ENCODE data around the gene SNTG2. TPM values are rescaled to one million over a fixed set of nuclear protein-coding genes. Genes with fewer than 3 reads are reported as not detected.

SNTG2 gene
- total RNA-seq, 4 donors from 2014 or later, result 0.99 to 3.9 (median 2.3) TPM

DNA sequence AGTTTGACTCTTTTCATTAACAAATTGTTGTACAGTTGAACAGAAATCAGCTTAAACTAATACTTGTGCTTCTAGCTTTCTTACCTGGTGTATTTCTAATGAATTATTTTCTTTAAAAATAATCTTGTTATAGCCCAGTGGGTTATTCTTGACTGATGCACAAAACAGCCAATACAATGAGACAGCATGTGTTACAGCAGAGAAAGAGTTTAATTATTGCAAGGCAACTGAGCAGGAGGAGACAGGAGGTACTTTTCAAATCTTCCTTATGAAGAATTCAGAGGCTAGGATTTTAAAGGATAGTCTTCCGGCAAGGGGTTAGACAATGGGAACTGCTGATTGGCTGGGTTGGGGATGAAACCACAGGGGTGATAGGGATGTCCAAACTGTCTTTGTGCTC, 398.1 kb downstream of the SNTG2 start:
- TF ChIP-seq POLR2AphosphoS5 (IDR thresholded peaks at IDR 0.05) (no peak), POLR2A (IDR thresholded peaks at IDR 0.05) (no peak), EP300 (IDR thresholded peaks at IDR 0.05) (no peak)
- TF ChIP-seq, protein P1, sequence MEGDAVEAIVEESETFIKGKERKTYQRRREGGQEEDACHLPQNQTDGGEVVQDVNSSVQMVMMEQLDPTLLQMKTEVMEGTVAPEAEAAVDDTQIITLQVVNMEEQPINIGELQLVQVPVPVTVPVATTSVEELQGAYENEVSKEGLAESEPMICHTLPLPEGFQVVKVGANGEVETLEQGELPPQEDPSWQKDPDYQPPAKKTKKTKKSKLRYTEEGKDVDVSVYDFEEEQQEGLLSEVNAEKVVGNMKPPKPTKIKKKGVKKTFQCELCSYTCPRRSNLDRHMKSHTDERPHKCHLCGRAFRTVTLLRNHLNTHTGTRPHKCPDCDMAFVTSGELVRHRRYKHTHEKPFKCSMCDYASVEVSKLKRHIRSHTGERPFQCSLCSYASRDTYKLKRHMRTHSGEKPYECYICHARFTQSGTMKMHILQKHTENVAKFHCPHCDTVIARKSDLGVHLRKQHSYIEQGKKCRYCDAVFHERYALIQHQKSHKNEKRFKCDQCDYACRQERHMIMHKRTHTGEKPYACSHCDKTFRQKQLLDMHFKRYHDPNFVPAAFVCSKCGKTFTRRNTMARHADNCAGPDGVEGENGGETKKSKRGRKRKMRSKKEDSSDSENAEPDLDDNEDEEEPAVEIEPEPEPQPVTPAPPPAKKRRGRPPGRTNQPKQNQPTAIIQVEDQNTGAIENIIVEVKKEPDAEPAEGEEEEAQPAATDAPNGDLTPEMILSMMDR (IDR thresholded peaks at IDR 0.05), result no peak
- peaks cover 15% of the 10 kb centered on the region for H3K9me3 ChIP-seq
- WGBS, result 96% methylated on average over 1 of the region's 1 CpG

DNA sequence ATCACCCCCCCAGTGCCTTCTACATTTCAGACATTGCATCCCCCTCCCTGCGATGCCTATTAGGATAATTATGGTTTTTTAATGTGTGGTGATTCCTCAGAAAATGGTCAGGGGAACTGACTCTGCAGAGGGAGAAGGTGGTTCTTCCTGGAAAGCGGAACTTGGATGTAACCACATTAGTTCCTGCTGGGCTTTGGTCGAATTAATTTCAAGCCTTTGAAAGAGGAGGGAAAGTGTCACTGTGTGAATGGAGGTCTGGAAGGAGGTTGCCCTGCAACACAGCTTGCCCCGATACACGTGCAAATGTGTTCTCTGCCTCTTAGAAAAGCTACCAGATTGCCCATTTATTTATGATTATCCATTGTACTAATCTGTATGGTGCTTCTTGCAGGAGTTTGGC, 399.5 kb downstream of the SNTG2 start:
- TF ChIP-seq POLR2AphosphoS5 (IDR thresholded peaks at IDR 0.05) (no peak), POLR2A (IDR thresholded peaks at IDR 0.05) (no peak)
- no peaks in the 10 kb centered on the region for H3K27me3 ChIP-seq
- no peak overlapping the region for H3K4me3 ChIP-seq
- DNase-seq (ENCODE audit: low spot score in 2 of 2), result no peak
- 63% methylated on average over 5 of the region's 5 CpGs for WGBS
- H3K27ac ChIP-seq, result no peak overlapping the region
- H3K4me1 ChIP-seq, result no peaks in the 10 kb centered on the region
- peaks cover 15% of the 10 kb centered on the region for H3K9me3 ChIP-seq
- no peaks in the 10 kb centered on the region for H3K36me3 ChIP-seq

More for the DNA sequence above, 398.1 kb downstream of the SNTG2 start:
- Histone ChIP-seq H3K4me1 (no peaks in the 10 kb centered on the region), H3K36me3 (no peaks in the 10 kb centered on the region), H3K27ac (no peak overlapping the region), H3K4me3 (no peak overlapping the region), H3K27me3 (no peaks in the 10 kb centered on the region)
- no peak for DNase-seq (ENCODE audit: low spot score in 2 of 2)

DNA sequence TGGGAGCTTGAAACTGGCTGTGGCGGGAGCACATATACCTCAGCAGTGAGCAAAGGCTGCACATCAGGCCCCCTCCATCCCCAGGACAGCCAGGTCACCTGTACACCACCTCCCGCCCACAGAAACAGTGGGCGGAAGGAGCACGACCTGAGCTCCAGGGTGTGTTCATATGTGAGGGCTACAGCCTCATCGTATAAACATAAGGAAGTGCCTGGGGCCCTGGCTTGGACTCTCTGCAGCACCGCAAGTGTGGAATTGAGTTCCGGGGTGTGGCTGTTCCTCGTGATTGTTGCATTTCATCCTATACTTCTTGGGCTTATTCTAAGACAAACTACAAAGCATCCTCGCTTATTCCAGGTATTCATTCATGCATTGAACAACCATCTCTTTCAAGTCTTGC, 402.5 kb downstream of the SNTG2 start:
- no peak overlapping the region for H3K4me3 ChIP-seq
- no peak overlapping the region for H3K27ac ChIP-seq

DNA sequence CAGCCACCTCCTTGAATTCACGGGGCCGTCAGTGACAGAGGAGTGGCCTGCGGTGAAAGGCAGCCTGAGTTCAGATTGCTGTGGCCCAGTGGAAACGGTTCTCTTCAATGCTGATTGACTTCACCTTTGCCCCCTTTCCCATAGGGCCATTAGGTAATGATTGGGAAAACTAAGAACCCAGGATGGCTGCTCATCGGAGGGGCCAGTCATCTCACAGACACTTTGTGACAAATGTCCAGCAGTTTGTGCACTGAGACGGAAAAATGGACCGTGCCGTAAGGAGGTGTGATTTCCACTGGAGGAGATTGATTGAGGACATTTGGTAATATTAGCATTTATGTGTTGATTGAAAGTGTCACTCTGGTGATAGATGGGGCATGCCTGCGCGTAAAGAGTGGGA, 402.9 kb downstream of the SNTG2 start:
- Histone ChIP-seq H3K36me3 (no peaks in the 10 kb centered on the region), H3K9me3 (peaks cover 4% of the 10 kb centered on the region), H3K27me3 (no peaks in the 10 kb centered on the region), H3K27ac (no peak overlapping the region), H3K4me1 (no peaks in the 10 kb centered on the region), H3K4me3 (no peak overlapping the region)
- no peak for DNase-seq (ENCODE audit: low spot score in 2 of 2)
- WGBS, result 89% methylated on average over 10 of the region's 10 CpGs
- TF ChIP-seq, protein P1 (IDR thresholded peaks at IDR 0.05), result no peak
- TF ChIP-seq EP300 (IDR thresholded peaks at IDR 0.05) (no peak), POLR2A (IDR thresholded peaks at IDR 0.05) (no peak), POLR2AphosphoS5 (IDR thresholded peaks at IDR 0.05) (no peak)

More for the DNA sequence above, 402.5 kb downstream of the SNTG2 start:
- H3K4me1 ChIP-seq, result no peaks in the 10 kb centered on the region
- no peak for DNase-seq (ENCODE audit: low spot score in 2 of 2)
- no peaks in the 10 kb centered on the region for H3K36me3 ChIP-seq
- H3K27me3 ChIP-seq, result no peaks in the 10 kb centered on the region
- 64% methylated on average over 8 of the region's 9 CpGs for WGBS
- peaks cover 8% of the 10 kb centered on the region for H3K9me3 ChIP-seq
- TF ChIP-seq, protein P1 (IDR thresholded peaks at IDR 0.05), result no peak
- TF ChIP-seq POLR2AphosphoS5 (IDR thresholded peaks at IDR 0.05), result no peak
- TF ChIP-seq POLR2A (IDR thresholded peaks at IDR 0.05), result no peak
- TF ChIP-seq EP300 (IDR thresholded peaks at IDR 0.05), result no peak

DNA sequence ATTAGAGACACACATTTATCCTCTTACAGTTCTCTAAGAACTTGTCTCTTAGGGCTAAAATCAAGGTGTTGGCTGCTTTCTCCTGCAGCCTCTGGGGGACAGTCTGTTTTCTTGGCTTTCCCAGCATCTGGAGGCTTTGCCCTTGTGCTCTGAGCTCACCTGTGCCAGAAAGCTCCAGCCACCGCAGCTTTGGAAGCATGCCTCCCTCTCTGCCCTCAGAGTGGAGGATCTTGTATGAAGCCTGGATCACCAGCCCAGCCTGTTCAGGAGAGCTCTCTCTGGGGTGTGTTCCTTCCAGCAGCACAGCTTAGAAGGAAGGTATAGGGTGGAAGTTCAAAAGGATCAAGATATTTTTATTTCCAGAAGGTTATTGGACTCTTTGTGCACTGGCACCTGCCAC, 409.5 kb downstream of the SNTG2 start:
- H3K4me3 ChIP-seq, result no peak overlapping the region
- DNase-seq (ENCODE audit: low spot score in 2 of 2), result no peak
- TF ChIP-seq POLR2AphosphoS5 (IDR thresholded peaks at IDR 0.05), result no peak
- no peak for TF ChIP-seq EP300 (IDR thresholded peaks at IDR 0.05)
- TF ChIP-seq, protein P1 (IDR thresholded peaks at IDR 0.05), result no peak
- no peak for TF ChIP-seq POLR2A (IDR thresholded peaks at IDR 0.05)
- H3K36me3 ChIP-seq, result no peaks in the 10 kb centered on the region
- H3K27me3 ChIP-seq, result no peaks in the 10 kb centered on the region
- no peaks in the 10 kb centered on the region for H3K4me1 ChIP-seq
- 82% methylated on average over 1 of the region's 1 CpG for WGBS
- H3K9me3 ChIP-seq, result no peaks in the 10 kb centered on the region
- no peak overlapping the region for H3K27ac ChIP-seq
